K562 (cell line): ENCODE measurements around the gene PRDM8. TPM values are rescaled to one million over a fixed set of nuclear protein-coding genes. Genes with fewer than 3 reads are reported as not detected.

ENCODE experiments used
- ATAC-seq: fragments of 200-7000 bp; cut with Tn5 transposase; 3 replicates; pipeline ENCODE4 v1.9.1; 2020; ENCODE audit warnings: moderate library complexity
- BruUV-seq: library from RNA; stranded (reverse); fragments of 400-500 nt; replicated peaks from 2 replicates; lab custom pipeline; 2021; lab: Mats Ljungman, UMichigan
- CTCF ChIA-PET: fragments of 300-600 bp; formaldehyde crosslinking; extraction: SDS; loops from one replicate; lab custom pipeline; 2021; ENCODE audit warnings: low intra/inter-chr PET ratio; lab: Yijun Ruan, JAX
- POLR2A ChIA-PET: fragments of 300-600, 350-650 bp; sonication (Branson Sonifier 250); formaldehyde crosslinking; extraction: SDS; loops from one replicate; lab custom pipeline; 2021; ENCODE audit warnings: antibody characterized with exemption, inconsistent platforms; lab: Yijun Ruan, JAX
- DNase-seq, 4 experiments: peaks; one replicate each; pipeline versions ENCODE4 v3.0.0 to v3.0.0-alpha.2; 2011 to 2018; ENCODE audit warnings: low spot score in 3 of 4, mixed read lengths in 3 of 4; ENCODE audit errors: extremely low read depth in 1 of 4
- FAIRE-seq: peaks from 2 replicates; lab custom pipeline; 2011; peaks lifted over from hg19 to GRCh38; lab: Jason Lieb, UNC
- H2AFZ ChIP-seq: 2 replicates; pipeline ENCODE4 v1.6.0; 2011; ENCODE audit warnings: low read depth, low read length, control low read depth, inconsistent platforms
- H3K27ac ChIP-seq: fragments of 200-600 bp; 3 replicates; pipeline ENCODE4 v1.8.0; 2011; ENCODE audit warnings: low read depth, mild to moderate bottlenecking, control low read depth, inconsistent platforms, low read length, moderate library complexity, mixed read lengths; ENCODE audit errors: extremely low read depth
- H3K27me3 ChIP-seq, 2 experiments: fragments of 300-600 bp in 1 of 2; 2 replicates in 1 of 2; 3 replicates in 1 of 2; pipeline versions ENCODE4 v1.6.0 to v1.8.0; 2011; ENCODE audit warnings: inconsistent platforms in 2 of 2, low read length in 2 of 2, mild to moderate bottlenecking in 1 of 2, mixed read lengths in 1 of 2, moderate library complexity in 1 of 2; ENCODE audit not compliant: control insufficient read depth in 2 of 2, insufficient read depth in 2 of 2
- H3K36me3 ChIP-seq: fragments of 300-600 bp; 3 replicates; pipeline ENCODE4 v1.8.0; 2011; ENCODE audit warnings: mild to moderate bottlenecking, low read length, inconsistent platforms; ENCODE audit not compliant: control insufficient read depth, insufficient read depth
- H3K4me1 ChIP-seq, 2 experiments: fragments of 200-600 bp in 1 of 2; replicated peaks in 1 of 2; 2 replicates in 1 of 2; 3 replicates in 1 of 2; pipeline versions ENCODE4 v1.5.1 to v1.8.0; 2011; ENCODE audit warnings: inconsistent platforms in 2 of 2, low read length in 2 of 2, mild to moderate bottlenecking in 1 of 2, mixed read lengths in 1 of 2, moderate library complexity in 1 of 2; ENCODE audit not compliant: control insufficient read depth in 2 of 2, insufficient read depth in 2 of 2
- H3K4me2 ChIP-seq: 2 replicates; pipeline ENCODE4 v1.6.1; 2011; ENCODE audit warnings: low read length, control low read depth, inconsistent platforms, mixed read lengths; ENCODE audit not compliant: insufficient read depth
- H3K4me3 ChIP-seq: fragments of 200-600 bp; sonication (generic), shearing (Covaris generic); 2 replicates; pipeline ENCODE4 v1.5.1; 2016; ENCODE audit warnings: control low read depth, inconsistent platforms
- H3K79me2 ChIP-seq: fragments of 200-600 bp; 3 replicates; pipeline ENCODE4 v1.8.0; 2011; ENCODE audit warnings: low read length, inconsistent platforms; ENCODE audit not compliant: control insufficient read depth, insufficient read depth
- H3K9ac ChIP-seq, 2 experiments: 2 replicates each; pipeline versions ENCODE4 v1.6.0 to v1.6.1; 2011; ENCODE audit warnings: low read depth in 2 of 2, low read length in 2 of 2, control low read depth in 1 of 2, inconsistent platforms in 1 of 2, mild to moderate bottlenecking in 1 of 2, mixed read lengths in 1 of 2; ENCODE audit not compliant: insufficient read depth in 1 of 2
- H3K9me1 ChIP-seq: one replicate; pipeline ENCODE4 v1.6.0; 2011; ENCODE audit warnings: inconsistent platforms, mild to moderate bottlenecking, low read length, moderate library complexity; ENCODE audit not compliant: control insufficient read depth, insufficient read depth
- H3K9me3 ChIP-seq: replicated peaks from 2 replicates; pipeline ENCODE4 v1.5.1; 2011; ENCODE audit warnings: low read depth, low read length, inconsistent platforms; ENCODE audit not compliant: control insufficient read depth, insufficient read depth
- H4K20me1 ChIP-seq: replicated peaks from 2 replicates; pipeline ENCODE4 v1.6.1; 2011; ENCODE audit warnings: low read length, inconsistent platforms, mixed read lengths; ENCODE audit not compliant: control insufficient read depth, insufficient read depth
- C11orf30 ChIP-seq: fragments of 450-650 bp; IDR thresholded peaks from 2 replicates; pipeline ENCODE4 v1.6.1; 2016; ENCODE audit warnings: low read depth, mild to moderate bottlenecking
- FOSL1 ChIP-seq: fragments of 200-800 bp; sonication (Bioruptor generic); conservative IDR thresholded peaks from 2 replicates; pipeline ENCODE4 v1.6.1; 2016; ENCODE audit warnings: missing genetic modification characterization, missing compliant biosample characterization
- GTF2A2 ChIP-seq: IDR thresholded peaks from 2 replicates; pipeline ENCODE4 v1.6.1; 2016; ENCODE audit warnings: mild to moderate bottlenecking, missing genetic modification characterization, missing compliant biosample characterization
- GTF2E2 ChIP-seq: fragments of 200-800 bp; sonication (Bioruptor generic); IDR thresholded peaks from 2 replicates; pipeline ENCODE4 v1.6.1; 2016; ENCODE audit warnings: missing genetic modification characterization, missing compliant biosample characterization
- MAFF ChIP-seq: IDR thresholded peaks from 2 replicates; pipeline ENCODE4 v1.6.1; 2012; ENCODE audit warnings: low read length, improper control_type of control experiment
- ZNF165 ChIP-seq: fragments of 250-450 bp; sonication (Bioruptor Pico); IDR thresholded peaks from 2 replicates; pipeline ENCODE4 v1.4.0; 2020; ENCODE audit warnings: borderline replicate concordance
- ZNF316 ChIP-seq: fragments of 450-650 bp; IDR thresholded peaks from 2 replicates; pipeline ENCODE4 v1.6.1; 2016
- WGBS: fragments of 100-300 bp; shearing (Covaris generic); methylation state at CpG from one replicate; pipeline ENCODE4 v1.1.6; 2016; ENCODE audit warnings: low coverage, mixed read lengths; ENCODE audit not compliant: insufficient coverage; ENCODE audit errors: missing lambda C conversion rate; 5-methylcytosine and 5-hydroxymethylcytosine counted together
- in situ Hi-C: fragments of 300-500 bp; cut with MboI; formaldehyde crosslinking; loops from 4 replicates; pipeline ENCODE4 v1.15.0; 2018; ENCODE audit warnings: inconsistent platforms, mixed read lengths
- intact Hi-C: fragments of 100-400 bp; cut with micrococcal nuclease; formaldehyde crosslinking; loops from 2 replicates; pipeline ENCODE4 v1.14.2; 2022
- polyA plus RNA-seq, 8 experiments: library from polyadenylated mRNA; depleted of rRNA in 4 of 8; stranded (reverse) in 5 of 8; unstranded in 3 of 8; fragments of >200 nt; fragmentation: Nextera tagmentation in 2 of 8; fragmentation: Illumina TruSeq in 1 of 8; extraction: Ambion mirVana in 2 of 8; extraction: Trizol in 1 of 8; gene quantifications; 2 replicates each; pipeline versions ENCODE4 v1.2.1 to v1.2.3, GENCODE V29; 2011 to 2014; ENCODE audit warnings: inconsistent platforms in 1 of 8, missing spikeins in 1 of 8
- total RNA-seq, 7 experiments: library from RNA; depleted of rRNA in 6 of 7; stranded (reverse); fragments of >200 nt in 6 of 7; fragmentation: Illumina TruSeq in 2 of 7; extraction: Trizol in 2 of 7; gene quantifications; 2 replicates each; pipeline versions ENCODE4 v1.2.1 to v1.2.3, GENCODE V29; 2011 to 2021; ENCODE audit warnings: low replicate concordance in 1 of 7

PRDM8 gene
- total and polyA plus RNA-seq, 9 of the 15 experiments (the other 6 are each of a cell fraction or from before 2014, with no cell fraction given), result 0.40 TPM; not detected in 8

GRCh38 chr4:80153874-80154544 lies 43.3 kb upstream of the PRDM8 start:
- Histone ChIP-seq H3K4me1 (no peaks in the 10 kb centered on the region; a peak in 1 of 5 replicates), H3K9ac (no peak overlapping the region), H3K27ac (no peak overlapping the region), H3K27me3 (no peaks in the 10 kb centered on the region), H2AFZ (peak overlapping the region; percentile 61), H4K20me1 (no peaks in the 10 kb centered on the region), H3K79me2 (no peaks in the 10 kb centered on the region), H3K4me2 (no peak overlapping the region), H3K4me3 (no peak overlapping the region), H3K9me1 (no peaks in the 10 kb centered on the region), H3K9me3 (no peaks in the 10 kb centered on the region), H3K36me3 (no peaks in the 10 kb centered on the region)
- DNase-seq, result no peak
- no peak for FAIRE-seq
- POLR2A ChIA-PET, result interaction anchor here (0.5 to 1.1 kb wide), 2 partner anchors 7 to 86 kb away, joined by 3 to 7 read pairs; no protein-coding TSS in a partner anchor
- BruUV-seq, result no TSS peak
- CTCF ChIA-PET, result no interaction called here
- intact Hi-C loops, result no loop called here
- no peak for ATAC-seq
- TF ChIP-seq GTF2E2 (tag), result no peak
- TF ChIP-seq C11orf30, result peak; percentile 42; the same call in 1 of the 2 replicates
- no peak for TF ChIP-seq ZNF165 (CRISPR knock-in tag)
- TF ChIP-seq MAFF, result 0 out of 2 replicates have a peak, but pooled peaks have one; percentile 2
- no peak for TF ChIP-seq GTF2A2 (tag)
- peak; percentile 74 for TF ChIP-seq ZNF316
- peak; percentile 34; the same call in 1 of the 2 replicates for TF ChIP-seq FOSL1 (tag)
- in situ Hi-C loops, result no loop called here
- 52% methylated on average over 4 of the region's 4 CpGs for WGBS
